Activated CD8-positive, alpha-beta memory T cell treated with anti-CD3 and anti-CD28 coated beads, Interleukin-2, amount 50 U/mL, for 24 hours (primary cell): ENCODE measurements around the gene PCDH9.
"Not testable (repeated sequence)": the region's sequence is repeated elsewhere in the genome, so short reads cannot be mapped to it uniquely, and the experiment has no call there.

Experiments
- DNase-seq: peaks from one replicate; pipeline ENCODE4 v3.0.0-alpha.2; 2020; ENCODE audit errors: extremely low read depth

The PCDH9 gene

GRCh38 chr13:66273011-66273410, 957.1 kb downstream of the PCDH9 start:
- no peak for DNase-seq

GRCh38 chr13:66266761-66267160, 963.4 kb downstream of the PCDH9 start:
- no peak for DNase-seq

DNA sequence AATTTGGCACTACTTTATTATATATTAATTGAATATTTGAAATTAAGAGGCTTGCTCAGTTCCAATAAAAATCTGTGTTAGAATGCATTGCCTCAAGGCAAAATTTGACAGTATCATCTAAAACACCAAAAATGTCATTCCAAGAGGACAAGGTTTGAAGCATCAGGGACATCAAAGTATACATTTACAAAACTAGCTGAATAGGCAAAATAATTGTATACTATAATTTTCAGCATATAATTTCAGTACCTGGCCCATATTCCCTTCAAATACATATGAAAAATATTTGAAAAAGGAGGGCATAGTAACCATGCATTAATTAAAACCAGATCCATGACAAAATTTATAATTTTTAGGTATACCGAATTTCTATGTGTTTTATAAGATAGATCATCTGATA, 963.8 kb downstream of the PCDH9 start:
- DNase-seq: no peak

GRCh38 chr13:66265371-66265770, 964.8 kb downstream of the PCDH9 start:
- no peak for DNase-seq

GRCh38 chr13:66264971-66265370, 965.2 kb downstream of the PCDH9 start:
- no peak for DNase-seq

- DNase-seq: no peak
These were observed 967.8 kb downstream of the PCDH9 start for GRCh38 chr13:66262330-66262729.

DNA sequence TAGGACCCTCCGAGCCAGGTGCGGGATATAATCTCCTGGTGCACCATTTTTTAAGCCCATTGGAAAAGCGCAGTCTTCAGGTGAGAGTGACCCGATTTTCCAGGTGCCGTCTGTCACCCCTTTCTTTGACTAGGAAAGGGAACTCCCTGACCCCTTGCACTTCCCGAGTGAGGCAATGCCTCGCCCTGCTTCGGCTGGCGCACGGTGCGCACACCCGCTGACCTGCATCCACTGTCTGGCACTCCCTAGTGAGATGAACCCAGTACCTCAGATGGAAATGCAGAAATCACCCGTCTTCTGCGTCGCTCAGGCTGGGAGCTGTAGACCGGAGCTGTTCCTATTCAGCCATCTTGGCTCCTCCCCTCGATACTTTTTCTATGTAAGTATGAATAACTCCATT, 970.7 kb downstream of the PCDH9 start:
- not testable (repeated sequence) for DNase-seq
